ENCODE measurements around the gene LCT.
A peak's percentile ranks its signal among the peaks of the same experiment; 100 is the strongest.

Gene LCT

DNA sequence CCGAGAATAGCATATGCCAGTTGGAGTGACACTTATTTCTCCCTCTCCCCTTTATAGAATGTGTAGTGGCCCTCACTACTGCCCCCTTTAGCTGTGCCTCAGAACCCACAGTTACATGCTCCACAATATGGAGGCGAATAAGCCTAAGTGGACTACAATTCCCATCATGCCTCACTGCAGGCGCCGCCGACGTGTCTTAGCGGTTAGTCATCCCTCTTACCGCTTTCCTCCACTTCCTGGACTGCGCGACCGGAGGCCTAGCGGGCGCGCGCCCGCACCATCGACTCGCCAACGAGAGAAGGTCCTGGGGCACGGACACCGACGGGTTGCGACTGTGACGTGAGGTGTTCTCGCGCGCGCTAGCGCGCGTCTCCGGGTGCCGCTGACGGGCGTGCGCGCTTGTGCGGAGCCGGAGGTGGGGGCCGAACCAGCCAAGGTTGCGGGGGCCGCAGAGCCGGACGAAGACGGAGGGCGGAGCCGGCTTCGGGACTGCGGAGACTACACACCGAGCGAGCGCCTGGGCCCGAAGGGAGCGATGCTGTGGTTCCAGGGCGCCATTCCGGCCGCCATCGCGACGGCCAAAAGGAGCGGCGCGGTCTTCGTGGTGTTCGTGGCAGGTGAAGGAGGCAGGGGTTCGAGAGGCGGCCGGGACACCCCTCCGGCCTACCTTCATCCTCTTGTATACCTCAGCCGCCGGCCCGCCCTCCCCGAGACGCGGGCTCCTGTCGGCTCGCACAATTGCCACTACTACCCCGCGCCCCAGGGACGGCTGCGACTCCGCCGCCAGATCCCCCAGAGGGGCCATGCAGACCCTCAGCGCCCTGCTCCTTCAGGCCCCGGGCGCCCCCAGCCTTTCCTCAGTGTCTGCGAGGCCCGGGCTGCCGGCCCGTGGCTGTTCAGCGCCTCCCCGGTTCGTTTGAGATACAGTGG is 95.3 kb downstream of the LCT start, which contains the start of gene UBXN4:
Gene UBXN4 (plus strand): TSS at position 461 of the 930 bp plus-strand sequence. CDS start 75 bp downstream, at position 536.
- DNase-seq, result peak; percentile 98

DNA sequence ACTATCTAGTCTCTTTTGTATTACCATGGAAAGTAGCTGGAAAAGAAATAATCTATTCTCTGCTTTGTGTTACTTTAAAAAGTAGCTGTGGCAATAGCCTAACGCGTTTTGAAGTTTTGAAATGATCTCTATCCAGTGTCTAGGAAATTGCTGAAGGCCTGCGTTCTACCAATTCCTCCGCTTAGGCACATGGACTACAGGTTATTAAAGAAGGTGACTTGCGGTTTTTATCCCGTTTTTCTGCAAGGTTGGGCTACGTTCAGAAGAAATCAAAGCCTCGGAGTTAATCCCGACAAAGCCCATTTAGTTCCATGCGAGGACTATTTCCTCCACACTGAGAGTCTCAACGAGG is 96.0 kb downstream of the LCT start:
- no peak for DNase-seq

DNA sequence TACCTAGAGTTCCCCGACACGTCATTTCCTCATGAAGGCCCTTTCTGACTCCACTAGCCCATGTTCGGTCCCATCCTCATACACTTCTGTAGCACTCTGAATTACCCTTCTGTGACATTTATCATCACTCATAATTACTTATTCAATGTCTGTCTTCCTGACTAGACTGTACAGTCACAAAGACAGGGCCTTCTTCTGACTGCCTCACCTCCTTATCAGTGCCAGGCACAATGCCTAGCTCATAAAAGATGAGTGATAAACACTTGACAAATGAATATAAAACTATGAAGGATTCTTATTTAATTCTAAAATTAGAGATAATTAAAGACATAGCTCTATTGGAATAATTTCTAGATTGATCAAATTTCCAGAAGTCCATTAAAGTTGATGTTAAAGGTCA is 96.8 kb downstream of the LCT start:
- no peak for DNase-seq
